SK-N-SH (cell line): ENCODE data around the gene SSPN. TPM values are rescaled to one million over a fixed set of nuclear protein-coding genes. Genes with fewer than 3 reads are reported as not detected.
A peak's percentile ranks its signal among the peaks of the same experiment; 100 is the strongest.

Experiments used
- CTCF ChIA-PET: fragments of 300-600, 350-600 bp; formaldehyde crosslinking; extraction: SDS; loops from one replicate; lab custom pipeline; 2021; lab: Yijun Ruan, JAX
- POLR2A ChIA-PET: fragments of 350-600 bp; sonication (Branson Sonifier 250); formaldehyde crosslinking; extraction: SDS; loops from one replicate; lab custom pipeline; 2020; ENCODE audit warnings: antibody characterized with exemption, inconsistent platforms; lab: Yijun Ruan, JAX
- DNase-seq: peaks from one replicate; pipeline ENCODE4 v3.0.0; 2012
- H2AFZ ChIP-seq: fragments of 200-600 bp; sonication (generic); 2 replicates; pipeline ENCODE4 v1.8.1; 2016; ENCODE audit warnings: antibody characterized with exemption, mild to moderate bottlenecking, low read depth
- H3F3A ChIP-seq: fragments of 200-600 bp; sonication (generic); replicated peaks from 2 replicates; pipeline ENCODE3; 2016; ENCODE audit warnings: antibody characterized with exemption, mild to moderate bottlenecking; ENCODE audit not compliant: insufficient read depth
- H3K27ac ChIP-seq, 2 experiments: fragments of 200-500 bp in 1 of 2; fragments of 200-600 bp in 1 of 2; sonication (Bioruptor generic) in 1 of 2; sonication (generic), shearing (Covaris generic) in 1 of 2; 2 replicates each; pipeline versions ENCODE4 v1.5.1 to v1.6.1; 2014 to 2016; ENCODE audit warnings: low read depth in 2 of 2, inconsistent platforms in 1 of 2, low read length in 1 of 2, mild to moderate bottlenecking in 1 of 2, mixed read lengths in 1 of 2
- H3K27me3 ChIP-seq: fragments of 200-600 bp; sonication (generic), shearing (Covaris generic); 2 replicates; pipeline ENCODE4 v1.6.1; 2016; ENCODE audit warnings: mixed run types; ENCODE audit not compliant: insufficient read depth
- H3K36me3 ChIP-seq, 2 experiments: fragments of 200-500 bp in 1 of 2; fragments of 200-600 bp in 1 of 2; sonication (Bioruptor generic) in 1 of 2; sonication (generic) in 1 of 2; replicated peaks in 1 of 2; 2 replicates each; pipeline versions ENCODE3 to v1.5.1; 2014 to 2016; ENCODE audit warnings: low read length in 1 of 2, mild to moderate bottlenecking in 1 of 2; ENCODE audit not compliant: insufficient read depth in 2 of 2, control insufficient read depth in 1 of 2
- H3K4me1 ChIP-seq, 2 experiments: fragments of 200-500 bp in 1 of 2; fragments of 200-600 bp in 1 of 2; sonication (Bioruptor generic) in 1 of 2; sonication (generic), shearing (Covaris generic) in 1 of 2; 2 replicates each; pipeline versions ENCODE4 v1.5.1 to v1.6.1; 2014 to 2016; ENCODE audit warnings: low read depth in 1 of 2, low read length in 1 of 2, mixed run types in 1 of 2; ENCODE audit not compliant: insufficient read depth in 2 of 2, control insufficient read depth in 1 of 2
- H3K4me2 ChIP-seq: fragments of 200-600 bp; sonication (generic), shearing (Covaris generic); 2 replicates; pipeline ENCODE4 v1.6.1; 2017; ENCODE audit warnings: mixed run types
- H3K4me3 ChIP-seq, 2 experiments: fragments of 200-500 bp in 1 of 2; fragments of 200-600 bp in 1 of 2; sonication (Bioruptor generic) in 1 of 2; sonication (generic), shearing (Covaris generic) in 1 of 2; 2 replicates each; pipeline versions ENCODE4 v1.5.1 to v1.8.1; 2014 to 2016; ENCODE audit warnings: low read depth in 2 of 2, inconsistent platforms in 1 of 2, low read length in 1 of 2, mild to moderate bottlenecking in 1 of 2, mixed read lengths in 1 of 2, moderate library complexity in 1 of 2
- H3K79me2 ChIP-seq: fragments of 200-600 bp; sonication (generic); 2 replicates; pipeline ENCODE4 v1.8.1; 2017; ENCODE audit warnings: mild to moderate bottlenecking; ENCODE audit not compliant: insufficient read depth
- H3K9ac ChIP-seq: fragments of 200-600 bp; sonication (generic); 2 replicates; pipeline ENCODE4 v1.6.1; 2017; ENCODE audit warnings: mixed run types
- H3K9me2 ChIP-seq: fragments of 200-600 bp; sonication (generic); 2 replicates; pipeline ENCODE4 v1.6.1; 2017; ENCODE audit warnings: mixed run types
- H3K9me3 ChIP-seq: fragments of 200-600 bp; sonication (generic); 2 replicates; pipeline ENCODE4 v1.6.1; 2017; ENCODE audit warnings: mixed run types, mild to moderate bottlenecking, moderate library complexity
- H4K20me1 ChIP-seq: fragments of 200-600 bp; sonication (generic); 2 replicates; pipeline ENCODE4 v1.6.1; 2017; ENCODE audit warnings: mild to moderate bottlenecking, mixed run types; ENCODE audit not compliant: insufficient read depth
- CHD2 ChIP-seq: fragments of 150-350 bp; IDR thresholded peaks from 2 replicates; pipeline ENCODE4 v1.6.1; 2018; ENCODE audit warnings: low read length; ENCODE audit not compliant: partially characterized antibody
- ELF1 ChIP-seq: IDR thresholded peaks from 2 replicates; pipeline ENCODE4 v1.4.0; 2012
- EP300 ChIP-seq, 2 experiments: IDR thresholded peaks; 2 replicates each; pipeline versions ENCODE4 v1.4.0 to v1.6.1; 2012; ENCODE audit warnings: borderline replicate concordance in 1 of 2, low read depth in 1 of 2, low read length in 1 of 2
- FOXJ3 ChIP-seq: sonication (generic); formaldehyde crosslinking; IDR thresholded peaks from 2 replicates; pipeline ENCODE4 v1.5.1; 2020; ENCODE audit warnings: mild to moderate bottlenecking, missing genetic modification reagents
- FOXM1 ChIP-seq: IDR thresholded peaks from 2 replicates; pipeline ENCODE4 v1.4.0; 2012; ENCODE audit warnings: low read depth, mild to moderate bottlenecking
- JUND ChIP-seq: IDR thresholded peaks from 2 replicates; pipeline ENCODE4 v1.4.0; 2012
- MXI1 ChIP-seq: IDR thresholded peaks from 2 replicates; pipeline ENCODE4 v1.6.1; 2012; ENCODE audit warnings: mild to moderate bottlenecking, low read depth, low read length, improper control_type of control experiment
- NFIC ChIP-seq: IDR thresholded peaks from 2 replicates; pipeline ENCODE4 v1.4.0; 2012; ENCODE audit warnings: borderline replicate concordance
- NRF1 ChIP-seq: IDR thresholded peaks from 2 replicates; pipeline ENCODE4 v1.6.1; 2012; ENCODE audit warnings: low read depth, mild to moderate bottlenecking, low read length
- PBX3 ChIP-seq: IDR thresholded peaks from 2 replicates; pipeline ENCODE4; 2012
- POLR2AphosphoS5 ChIP-seq: IDR thresholded peaks from 2 replicates; pipeline ENCODE4 v1.6.1; 2012; ENCODE audit warnings: low read depth, low read length
- RAD21 ChIP-seq: IDR thresholded peaks from 2 replicates; pipeline ENCODE4 v1.6.1; 2012; ENCODE audit warnings: mild to moderate bottlenecking, low read length
- RCOR1 ChIP-seq: fragments of 150-350 bp; IDR thresholded peaks from 2 replicates; pipeline ENCODE4 v1.6.1; 2017; ENCODE audit warnings: antibody characterized with exemption, low read length
- SIN3A ChIP-seq: IDR thresholded peaks from 2 replicates; pipeline ENCODE4 v1.6.1; 2012; ENCODE audit warnings: low read depth, mild to moderate bottlenecking, low read length, moderate library complexity, borderline replicate concordance
- SMC3 ChIP-seq: IDR thresholded peaks from 2 replicates; pipeline ENCODE4 v1.6.1; 2012; ENCODE audit warnings: low read depth, low read length, improper control_type of control experiment
- TAF1 ChIP-seq: IDR thresholded peaks from 2 replicates; pipeline ENCODE4 v1.6.1; 2012; ENCODE audit warnings: low read depth, mild to moderate bottlenecking, low read length, moderate library complexity, borderline replicate concordance
- TCF12 ChIP-seq: IDR thresholded peaks from 2 replicates; pipeline ENCODE4 v1.4.0; 2012
- YY1 ChIP-seq: IDR thresholded peaks from 2 replicates; pipeline ENCODE4 v1.4.0; 2012; ENCODE audit warnings: low read depth, mild to moderate bottlenecking
- WGBS: methylation state at CpG from one replicate; pipeline ENCODE4 v1.1.6; 2017; ENCODE audit warnings: low lambda C conversion rate; 5-methylcytosine and 5-hydroxymethylcytosine counted together
- polyA plus RNA-seq, 3 experiments: library from polyadenylated mRNA; depleted of rRNA; stranded (reverse); fragments of >200 nt; gene quantifications; 2 replicates each; pipeline ENCODE4 v1.2.3, GENCODE V29; 2012
- TF ChIP-seq, protein P1 (sequence below): fragments of 150-350 bp; IDR thresholded peaks from 2 replicates; pipeline ENCODE4 v1.6.1; 2016; ENCODE audit warnings: mild to moderate bottlenecking, low read depth, low read length
- TF ChIP-seq, protein P2 (sequence below): fragments of 150-350 bp; IDR thresholded peaks from 2 replicates; pipeline ENCODE4 v1.6.1; 2017; ENCODE audit warnings: antibody characterized with exemption, low read length, low read depth, borderline replicate concordance

SSPN gene
- polyA plus RNA-seq, 1 of the 3 experiments (the other 2 are of a cell fraction), result 5.9 TPM

- POLR2A ChIA-PET, result no interaction called here
Measured at GRCh38 chr12:26152507-26153102, 42.8 kb upstream of the SSPN start.

GRCh38 chr12:26153421-26154154 is 41.8 kb upstream of the SSPN start:
- H3K9me3 ChIP-seq, result no peaks in the 10 kb centered on the region
- no peaks in the 10 kb centered on the region for H3K36me3 ChIP-seq
- ChIA-PET CTCF (no interaction called here), POLR2A (no interaction called here)
- H3K4me3 ChIP-seq, result 0 out of 4 replicates have a peak overlapping the region, but pooled peaks of 1 of the 2 experiments have one; percentile 10
- peaks cover 29% of the 10 kb centered on the region for H3F3A ChIP-seq
- peak overlapping the region; percentile 79 for H2AFZ ChIP-seq
- H4K20me1 ChIP-seq, result no peaks in the 10 kb centered on the region
- H3K9ac ChIP-seq, result peak overlapping the region; percentile 61
- 26% methylated on average over 5 of the region's 5 CpGs for WGBS
- H3K79me2 ChIP-seq, result no peaks in the 10 kb centered on the region
- H3K9me2 ChIP-seq, result no peaks in the 10 kb centered on the region
- H3K4me1 ChIP-seq, result peaks cover 2 to 25% of the 10 kb centered on the region in 2 experiments
- no peaks in the 10 kb centered on the region for H3K27me3 ChIP-seq
- H3K4me2 ChIP-seq, result peak overlapping the region; percentile 67
- DNase-seq, result no peak
- H3K27ac ChIP-seq, result peak overlapping the region; percentile 67 to 93; a peak in 3 of 4 replicates
- TF ChIP-seq CHD2 (no peak), MXI1 (no peak), SIN3A (peak; percentile 80; the same call in 1 of the 2 replicates), FOXJ3 (CRISPR knock-in tag) (no peak), SMC3 (no peak), NFIC (peak; percentile 92), TAF1 (no peak; the same call in 1 of the 2 replicates), EP300 (IDR thresholded peaks at IDR 0.05; ENCODE audit: borderline replicate concordance in 1 of 2, low read depth in 1 of 2, low read length in 1 of 2) (peak; percentile 83 to 98), RCOR1 (no peak), POLR2AphosphoS5 (peak; percentile 93; the same call in 1 of the 2 replicates), FOXM1 (peak; percentile 87)
- TF ChIP-seq, protein P1, sequence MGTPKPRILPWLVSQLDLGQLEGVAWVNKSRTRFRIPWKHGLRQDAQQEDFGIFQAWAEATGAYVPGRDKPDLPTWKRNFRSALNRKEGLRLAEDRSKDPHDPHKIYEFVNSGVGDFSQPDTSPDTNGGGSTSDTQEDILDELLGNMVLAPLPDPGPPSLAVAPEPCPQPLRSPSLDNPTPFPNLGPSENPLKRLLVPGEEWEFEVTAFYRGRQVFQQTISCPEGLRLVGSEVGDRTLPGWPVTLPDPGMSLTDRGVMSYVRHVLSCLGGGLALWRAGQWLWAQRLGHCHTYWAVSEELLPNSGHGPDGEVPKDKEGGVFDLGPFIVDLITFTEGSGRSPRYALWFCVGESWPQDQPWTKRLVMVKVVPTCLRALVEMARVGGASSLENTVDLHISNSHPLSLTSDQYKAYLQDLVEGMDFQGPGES, result no peak
- TF ChIP-seq, protein P2, sequence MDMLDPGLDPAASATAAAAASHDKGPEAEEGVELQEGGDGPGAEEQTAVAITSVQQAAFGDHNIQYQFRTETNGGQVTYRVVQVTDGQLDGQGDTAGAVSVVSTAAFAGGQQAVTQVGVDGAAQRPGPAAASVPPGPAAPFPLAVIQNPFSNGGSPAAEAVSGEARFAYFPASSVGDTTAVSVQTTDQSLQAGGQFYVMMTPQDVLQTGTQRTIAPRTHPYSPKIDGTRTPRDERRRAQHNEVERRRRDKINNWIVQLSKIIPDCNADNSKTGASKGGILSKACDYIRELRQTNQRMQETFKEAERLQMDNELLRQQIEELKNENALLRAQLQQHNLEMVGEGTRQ, result no peak

More at GRCh38 chr12:26152507-26153102, 42.8 kb upstream of the SSPN start:
- Histone ChIP-seq H3F3A (peaks cover 29% of the 10 kb centered on the region), H3K9me2 (no peaks in the 10 kb centered on the region), H2AFZ (no peak overlapping the region), H4K20me1 (no peaks in the 10 kb centered on the region), H3K4me2 (peak overlapping the region; percentile 32), H3K4me3 (no peak overlapping the region), H3K4me1 (peaks cover 2 to 25% of the 10 kb centered on the region in 2 experiments), H3K79me2 (no peaks in the 10 kb centered on the region), H3K36me3 (no peaks in the 10 kb centered on the region), H3K27me3 (no peaks in the 10 kb centered on the region), H3K27ac (peak overlapping the region; percentile 65 to 93; a peak in 3 of 4 replicates), H3K9ac (peak overlapping the region; percentile 45), H3K9me3 (no peaks in the 10 kb centered on the region)
- TF ChIP-seq JUND (0 out of 2 replicates have a peak, but pooled peaks have one; percentile 6), YY1 (no peak), TCF12 (peak; percentile 43), FOXJ3 (CRISPR knock-in tag) (no peak), ELF1 (no peak), NRF1 (no peak), NFIC (no peak), RAD21 (no peak), PBX3 (peak; percentile 41; the same call in 1 of the 2 replicates), EP300 (IDR thresholded peaks at IDR 0.05; ENCODE audit: borderline replicate concordance in 1 of 2, low read depth in 1 of 2, low read length in 1 of 2) (peak in 1 of 2 experiments; percentile 41; a peak in 1 of 4 replicates)
- TF ChIP-seq, protein P2, result no peak
- CTCF ChIA-PET, result no interaction called here
- DNase-seq, result no peak
- 48% methylated on average over 2 of the region's 2 CpGs for WGBS
